Activated naive CD4-positive, alpha-beta T cell treated with anti-CD3 and anti-CD28 coated beads for 36 hours (primary cell): Measurements from ENCODE around the gene GORASP2. TPM values are rescaled to one million over a fixed set of nuclear protein-coding genes. Genes with fewer than 3 reads are reported as not detected.

Experiments used
- CTCF ChIA-PET: fragments of 350-600 bp; sonication (Branson Sonifier 250); formaldehyde crosslinking; loops from one replicate; lab custom pipeline; 2021; ENCODE audit warnings: antibody characterized with exemption; lab: Charles Lee
- DNase-seq: peaks from one replicate; pipeline ENCODE4 v3.0.0-alpha.2; 2020
- H3K27ac Mint-ChIP-seq: one replicate; pipeline ENCODE4 v1.8.0; 2021; ENCODE audit warnings: mild to moderate bottlenecking, mixed read lengths
- H3K27me3 Mint-ChIP-seq: one replicate; pipeline ENCODE4 v1.8.0; 2021; ENCODE audit warnings: low read depth, mixed read lengths
- H3K36me3 Mint-ChIP-seq: one replicate; pipeline ENCODE4 v1.8.0; 2021; ENCODE audit warnings: low read depth, mixed read lengths
- H3K4me1 Mint-ChIP-seq: one replicate; pipeline ENCODE4 v1.8.0; 2021; ENCODE audit warnings: low read depth, mixed read lengths
- H3K4me3 Mint-ChIP-seq: one replicate; pipeline ENCODE4 v1.8.0; 2021; ENCODE audit warnings: mild to moderate bottlenecking, moderate library complexity, mixed read lengths
- H3K9me3 Mint-ChIP-seq: one replicate; pipeline ENCODE4 v1.8.0; 2021; ENCODE audit warnings: mixed read lengths
- intact Hi-C: fragments of 100-400 bp; cut with micrococcal nuclease; formaldehyde crosslinking; loops from one replicate; pipeline ENCODE4 v1.15.1; 2023
- total RNA-seq, 2 experiments: library from RNA; stranded (reverse); gene quantifications; one replicate each; pipeline ENCODE4 v1.2.3, GENCODE V29; 2021

GORASP2 gene
- 10 to 100 TPM; 57.1 to 60.2 TPM for total RNA-seq

DNA sequence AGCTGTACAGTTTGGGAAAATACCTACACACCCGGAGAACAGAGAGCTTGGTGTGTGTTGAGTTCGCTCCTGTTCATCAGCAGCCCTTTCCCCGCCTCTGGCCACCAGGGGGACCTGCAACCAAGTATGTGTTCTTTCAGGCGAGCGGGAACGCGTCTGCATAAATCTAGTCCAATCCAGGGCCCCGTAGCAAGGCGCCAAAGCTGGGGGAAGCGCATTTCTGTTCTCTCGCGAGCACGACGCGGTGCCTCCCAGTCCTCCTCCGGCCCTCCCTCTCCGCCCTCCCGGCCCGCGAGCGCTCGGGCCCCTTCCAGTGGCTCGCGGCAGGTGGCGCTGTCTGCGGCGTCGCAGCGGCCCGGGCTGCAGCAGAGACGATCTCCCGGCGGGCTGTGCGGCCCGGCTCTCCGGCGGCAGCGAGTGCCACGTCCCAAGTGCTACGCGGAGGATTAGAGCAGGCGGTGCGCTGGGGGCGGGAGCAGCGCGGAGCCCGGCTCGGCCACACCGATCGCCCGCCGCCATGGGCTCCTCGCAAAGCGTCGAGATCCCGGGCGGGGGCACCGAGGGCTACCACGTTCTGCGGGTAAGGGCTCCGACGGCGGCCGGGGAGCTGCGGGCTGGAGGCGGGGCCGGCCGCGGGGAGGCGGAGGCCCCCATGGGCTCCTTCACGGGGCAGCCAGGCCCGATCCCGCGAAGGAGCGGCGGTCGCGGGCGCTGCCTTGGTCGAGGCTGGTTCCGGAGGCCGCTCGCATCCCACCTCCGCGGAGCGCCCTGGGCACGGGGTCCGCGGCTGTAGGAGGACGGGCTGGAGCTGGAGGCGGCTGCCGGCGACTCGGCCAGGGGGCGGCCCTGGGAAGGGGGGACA is at the start of gene GORASP2:
TSS of gene GORASP2 (plus strand) at position 430 of the 862 bp plus-strand sequence. CDS start at position 518, 88 bp downstream.
- Mint-ChIP-seq H3K27me3 (no peaks in the 10 kb centered on the region), H3K27ac (peak within 1 kb of the TSS; percentile 96), H3K9me3 (peaks cover 3% of the 10 kb centered on the region), H3K36me3 (peaks cover 6% of the 10 kb centered on the region), H3K4me1 (peaks cover 39% of the 10 kb centered on the region), H3K4me3 (peak within 1 kb of the TSS; percentile 98)
- CTCF ChIA-PET, result interaction anchor here (0.6 to 2.5 kb wide), 33 partner anchors 9 to 1501 kb away, joined by 3 to 10 read pairs (median 3); partner anchors contain the start of genes DCAF17, GAD1 and METTL8
- DNase-seq, result peak; percentile 99
- intact Hi-C loops, result loop anchor here (1.0 to 10.0 kb wide), 17 partner anchors 44 to 1174 kb away; partner anchors contain the start of genes CYBRD1, DCAF17, DLX2 and DYNC1I2

DNA sequence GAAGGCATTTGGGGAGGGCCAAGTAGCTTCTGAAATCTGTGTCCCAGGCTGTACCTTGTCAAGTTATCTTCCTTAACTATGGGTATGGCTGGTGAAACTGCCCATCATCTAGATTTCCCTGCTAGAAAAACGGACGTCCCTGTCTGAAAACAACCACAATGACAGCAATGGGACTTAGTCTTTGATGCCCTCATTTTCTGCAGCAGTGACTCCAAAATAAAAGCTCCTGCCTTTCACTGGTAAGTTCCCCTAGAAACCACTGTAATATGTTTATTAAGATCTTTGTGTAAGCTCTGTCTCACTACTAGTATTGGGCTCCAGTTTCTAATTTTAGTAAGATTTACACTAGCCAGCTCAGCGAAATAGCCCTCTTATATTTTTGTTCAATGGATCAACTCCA is 47.2 kb upstream of the GORASP2 start:
- H3K4me3 Mint-ChIP-seq, result no peak overlapping the region
- no peak overlapping the region for H3K27ac Mint-ChIP-seq
- CTCF ChIA-PET, result interaction anchor here (2.7 kb wide), 1 partner anchor 8 kb away, joined by 13 read pairs; no protein-coding TSS in a partner anchor
- H3K36me3 Mint-ChIP-seq, result no peaks in the 10 kb centered on the region
- intact Hi-C loops, result no loop called here
- H3K27me3 Mint-ChIP-seq, result peaks cover 6% of the 10 kb centered on the region
- DNase-seq, result no peak
- H3K9me3 Mint-ChIP-seq, result no peaks in the 10 kb centered on the region
- H3K4me1 Mint-ChIP-seq, result peaks cover 6% of the 10 kb centered on the region

DNA sequence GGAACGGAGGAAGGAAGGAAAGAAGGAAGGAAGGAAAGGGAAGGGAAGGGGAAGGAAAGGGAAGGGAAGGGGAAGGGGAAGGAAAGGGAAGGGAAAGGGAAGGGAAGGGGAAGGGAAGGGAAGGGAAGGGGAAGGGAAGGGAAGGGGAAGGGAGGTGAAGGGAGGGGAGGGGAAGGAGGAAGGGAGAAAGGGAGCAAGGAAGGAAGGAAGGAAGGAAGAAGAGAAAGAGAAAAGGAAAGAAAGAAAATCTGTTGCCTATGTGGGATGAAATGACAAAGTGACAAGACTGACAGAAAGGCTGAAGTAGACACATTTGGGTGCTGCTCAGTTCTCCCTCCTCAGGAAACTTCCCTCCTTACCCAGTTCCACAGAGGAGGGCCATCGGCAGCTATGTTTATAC is 46.3 kb upstream of the GORASP2 start:
- CTCF ChIA-PET, result interaction anchor here (0.7 to 2.7 kb wide), 2 partner anchors 9 to 837 kb away, joined by 3 to 13 read pairs; no protein-coding TSS in a partner anchor
- H3K27me3 Mint-ChIP-seq, result peaks cover 6% of the 10 kb centered on the region
- no peak overlapping the region for H3K4me3 Mint-ChIP-seq
- intact Hi-C loops, result no loop called here
- H3K36me3 Mint-ChIP-seq, result no peaks in the 10 kb centered on the region
- no peak for DNase-seq
- H3K9me3 Mint-ChIP-seq, result no peaks in the 10 kb centered on the region
- H3K4me1 Mint-ChIP-seq, result peaks cover 6% of the 10 kb centered on the region
- H3K27ac Mint-ChIP-seq, result no peak overlapping the region

GRCh38 chr2:170883683-170884082 is 45.4 kb upstream of the GORASP2 start:
- no peaks in the 10 kb centered on the region for H3K36me3 Mint-ChIP-seq
- CTCF ChIA-PET, result interaction anchor here (1.3 to 2.7 kb wide), 2 partner anchors 10 to 39 kb away, joined by 3 to 13 read pairs; no protein-coding TSS in a partner anchor
- no peak for DNase-seq
- no peaks in the 10 kb centered on the region for H3K9me3 Mint-ChIP-seq
- peaks cover 6% of the 10 kb centered on the region for H3K27me3 Mint-ChIP-seq
- H3K27ac Mint-ChIP-seq, result no peak overlapping the region
- H3K4me1 Mint-ChIP-seq, result no peaks in the 10 kb centered on the region
- intact Hi-C loops, result no loop called here
- H3K4me3 Mint-ChIP-seq, result no peak overlapping the region

- CTCF ChIA-PET, result interaction anchor here (0.9 to 1.3 kb wide), 4 partner anchors 11 to 40 kb away, joined by 3 to 5 read pairs (median 3); no protein-coding TSS in a partner anchor
- H3K36me3 Mint-ChIP-seq, result no peaks in the 10 kb centered on the region
- intact Hi-C loops, result no loop called here
- no peak overlapping the region for H3K4me3 Mint-ChIP-seq
- H3K27ac Mint-ChIP-seq, result no peak overlapping the region
- no peaks in the 10 kb centered on the region for H3K9me3 Mint-ChIP-seq
- H3K4me1 Mint-ChIP-seq, result no peaks in the 10 kb centered on the region
- no peak for DNase-seq
- peaks cover 6% of the 10 kb centered on the region for H3K27me3 Mint-ChIP-seq
These were observed 43.8 kb upstream of the GORASP2 start for GRCh38 chr2:170885130-170885791.

- Mint-ChIP-seq H3K9me3 (no peaks in the 10 kb centered on the region), H3K36me3 (no peaks in the 10 kb centered on the region), H3K4me3 (no peak overlapping the region), H3K27me3 (peaks cover 6% of the 10 kb centered on the region), H3K27ac (no peak overlapping the region), H3K4me1 (no peaks in the 10 kb centered on the region)
- DNase-seq, result no peak
- CTCF ChIA-PET, result no interaction called here
- intact Hi-C loops, result no loop called here
These were observed 42.7 kb upstream of the GORASP2 start for GRCh38 chr2:170886386-170886785.

DNA sequence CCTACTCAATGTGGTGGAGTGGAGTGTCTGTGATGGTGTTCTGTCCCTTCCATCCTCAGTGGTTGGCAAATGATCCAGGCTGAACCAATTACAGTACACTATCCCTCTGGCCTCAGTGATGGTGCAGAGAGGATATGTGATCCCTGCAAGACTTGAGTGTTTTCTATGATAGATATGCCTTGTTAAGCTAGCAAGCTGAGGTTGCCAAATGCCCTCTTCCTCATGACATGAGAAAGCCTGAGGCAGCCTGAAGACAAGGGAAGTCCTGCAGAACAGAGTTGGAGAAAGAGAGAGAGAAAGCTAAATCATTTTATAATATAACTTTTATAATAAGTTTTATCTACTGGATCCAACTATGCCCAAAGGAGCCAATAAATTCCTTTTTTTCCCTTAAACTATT is 41.6 kb upstream of the GORASP2 start:
- DNase-seq, result no peak
- intact Hi-C loops, result no loop called here
- Mint-ChIP-seq H3K9me3 (no peaks in the 10 kb centered on the region), H3K4me1 (no peaks in the 10 kb centered on the region), H3K27me3 (peaks cover 6% of the 10 kb centered on the region), H3K27ac (no peak overlapping the region), H3K36me3 (no peaks in the 10 kb centered on the region), H3K4me3 (no peak overlapping the region)
- CTCF ChIA-PET, result interaction anchor here (1.2 kb wide), 1 partner anchor 12 kb away, joined by 3 read pairs; no protein-coding TSS in a partner anchor

GRCh38 chr2:170887896-170888295 is 41.2 kb upstream of the GORASP2 start:
- no peak overlapping the region for H3K4me3 Mint-ChIP-seq
- no peaks in the 10 kb centered on the region for H3K36me3 Mint-ChIP-seq
- CTCF ChIA-PET, result interaction anchor here (1.2 kb wide), 1 partner anchor 11 kb away, joined by 3 read pairs; no protein-coding TSS in a partner anchor
- intact Hi-C loops, result no loop called here
- H3K4me1 Mint-ChIP-seq, result no peaks in the 10 kb centered on the region
- DNase-seq, result no peak
- peaks cover 6% of the 10 kb centered on the region for H3K27me3 Mint-ChIP-seq
- H3K9me3 Mint-ChIP-seq, result no peaks in the 10 kb centered on the region
- no peak overlapping the region for H3K27ac Mint-ChIP-seq

GRCh38 chr2:170891893-170892292 is 37.2 kb upstream of the GORASP2 start:
- Mint-ChIP-seq H3K9me3 (no peaks in the 10 kb centered on the region), H3K4me1 (no peaks in the 10 kb centered on the region)
- intact Hi-C loops, result no loop called here

DNA sequence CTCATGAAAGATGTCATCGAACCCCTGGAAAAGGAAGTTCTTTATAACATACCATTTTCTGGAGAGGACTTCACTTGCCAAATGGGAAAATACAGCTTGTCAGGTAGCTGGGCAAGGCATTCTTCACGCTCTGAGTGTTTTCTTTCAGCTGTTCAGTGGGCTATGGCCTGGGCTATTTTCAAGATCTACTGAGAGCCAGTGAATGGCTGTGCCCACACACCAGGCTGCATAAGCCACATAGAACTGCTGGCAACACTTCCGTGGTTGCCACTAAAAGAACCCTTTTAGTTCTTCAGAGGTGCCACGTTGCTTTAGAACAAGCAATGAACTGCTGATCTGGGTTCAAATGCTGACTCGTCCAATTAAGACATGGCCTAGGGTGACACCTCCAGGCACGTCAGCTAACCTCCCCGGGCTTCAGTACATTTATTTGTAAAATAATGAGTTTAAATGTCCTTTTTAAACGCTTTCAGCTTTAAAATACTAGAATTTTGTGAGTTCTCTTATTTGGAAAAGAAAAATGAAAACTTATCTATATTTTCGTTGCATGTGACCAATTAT is 36.6 kb upstream of the GORASP2 start:
- Mint-ChIP-seq H3K27ac (no peak overlapping the region), H3K4me3 (no peak overlapping the region), H3K27me3 (no peaks in the 10 kb centered on the region), H3K9me3 (no peaks in the 10 kb centered on the region), H3K36me3 (no peaks in the 10 kb centered on the region), H3K4me1 (no peaks in the 10 kb centered on the region)
- DNase-seq, result no peak
- intact Hi-C loops, result no loop called here
- CTCF ChIA-PET, result interaction anchor here (1.0 to 1.2 kb wide), 2 partner anchors 19 to 77 kb away, joined by 3 to 4 read pairs; no protein-coding TSS in a partner anchor

More at GRCh38 chr2:170891893-170892292, 37.2 kb upstream of the GORASP2 start:
- Mint-ChIP-seq H3K36me3 (no peaks in the 10 kb centered on the region), H3K4me3 (no peak overlapping the region), H3K27ac (no peak overlapping the region), H3K27me3 (no peaks in the 10 kb centered on the region)
- DNase-seq, result no peak
- CTCF ChIA-PET, result interaction anchor here (1.0 to 1.2 kb wide), 2 partner anchors 19 to 76 kb away, joined by 3 to 4 read pairs; no protein-coding TSS in a partner anchor

DNA sequence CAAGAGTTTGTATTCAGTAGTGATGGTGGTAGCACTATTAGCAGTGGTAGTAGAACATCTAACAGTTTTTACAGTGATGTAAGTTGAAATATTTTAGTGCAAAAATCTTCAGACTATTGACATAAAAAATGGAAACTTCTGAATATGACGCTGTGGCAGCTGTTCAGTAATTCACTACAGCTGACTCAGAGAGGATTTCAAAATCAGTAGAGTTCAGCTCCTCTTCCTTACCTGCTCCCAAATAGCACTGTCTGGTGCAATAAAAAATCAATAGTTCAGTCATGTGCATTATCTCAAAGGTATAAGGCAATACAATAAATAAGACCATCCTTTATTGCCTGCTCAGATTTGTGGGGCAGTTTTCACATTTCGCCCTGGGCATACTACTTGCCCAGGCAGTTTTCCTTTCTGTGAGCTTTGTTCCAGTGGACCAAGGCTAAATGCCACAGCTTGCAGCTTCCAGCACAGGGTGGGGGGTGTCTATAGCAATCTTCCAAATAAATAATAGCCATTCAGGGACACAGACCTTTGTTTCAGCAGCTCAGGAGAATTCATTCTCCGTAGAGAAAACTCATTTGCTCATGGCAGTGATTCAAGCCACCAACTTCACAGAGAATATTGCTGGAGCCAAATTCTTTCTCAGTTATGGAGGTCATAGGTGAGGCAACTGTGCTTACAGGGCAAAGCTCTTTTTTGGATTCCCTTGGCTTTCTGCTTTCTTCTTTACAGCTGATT is 33.9 kb upstream of the GORASP2 start:
- H3K36me3 Mint-ChIP-seq, result no peaks in the 10 kb centered on the region
- H3K4me1 Mint-ChIP-seq, result no peaks in the 10 kb centered on the region
- no peak for DNase-seq
- CTCF ChIA-PET, result interaction anchor here (0.6 kb wide), 2 partner anchors 9 to 525 kb away, joined by 3 to 4 read pairs; no protein-coding TSS in a partner anchor
- H3K4me3 Mint-ChIP-seq, result no peak overlapping the region
- no peak overlapping the region for H3K27ac Mint-ChIP-seq
- peaks cover 2% of the 10 kb centered on the region for H3K27me3 Mint-ChIP-seq
- no peaks in the 10 kb centered on the region for H3K9me3 Mint-ChIP-seq
- intact Hi-C loops, result no loop called here
